GM13976 (cell line): ENCODE data around the gene XNDC1N.

Source experiments
- DNase-seq: peaks from one replicate; pipeline ENCODE4 v3.0.0; 2012; ENCODE audit warnings: low spot score
- in situ Hi-C: fragments of 300-500 bp; cut with MboI; formaldehyde crosslinking; loops from one replicate; pipeline ENCODE4 v1.12.0; 2022; ENCODE audit warnings: low sequenced_read_pairs, mixed read lengths, inconsistent platforms; ENCODE audit not compliant: unreplicated experiment
- TF ChIP-seq, protein P1 (sequence below): IDR thresholded peaks from 2 replicates; pipeline ENCODE4 v1.5.1; 2012; ENCODE audit warnings: borderline replicate concordance, mild to moderate bottlenecking; ENCODE audit not compliant: insufficient read depth; ENCODE audit errors: extremely low read depth, missing control alignments, control extremely low read depth

XNDC1N gene

DNA sequence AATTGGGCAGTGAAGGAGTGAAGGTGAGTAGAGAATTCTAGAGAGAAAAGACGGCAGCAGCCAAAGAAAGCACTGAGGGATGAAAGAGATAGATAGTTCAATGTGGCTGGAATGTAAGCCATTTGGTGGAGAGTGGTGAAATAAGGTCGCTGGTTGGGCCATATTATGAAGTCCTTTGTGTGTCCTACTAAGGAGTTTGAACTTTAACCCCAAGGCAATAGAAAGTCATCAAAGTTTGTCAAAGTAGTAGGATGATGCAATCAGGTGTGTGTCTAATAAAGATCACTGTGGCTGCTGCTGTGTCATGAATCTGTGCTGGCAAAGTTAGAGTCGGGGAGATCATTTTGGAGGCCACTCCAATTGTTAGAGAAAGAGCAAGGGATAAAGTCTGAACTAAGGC, 19.1 kb upstream of the XNDC1N start:
- no peak for DNase-seq
- in situ Hi-C loops, result no loop called here

DNA sequence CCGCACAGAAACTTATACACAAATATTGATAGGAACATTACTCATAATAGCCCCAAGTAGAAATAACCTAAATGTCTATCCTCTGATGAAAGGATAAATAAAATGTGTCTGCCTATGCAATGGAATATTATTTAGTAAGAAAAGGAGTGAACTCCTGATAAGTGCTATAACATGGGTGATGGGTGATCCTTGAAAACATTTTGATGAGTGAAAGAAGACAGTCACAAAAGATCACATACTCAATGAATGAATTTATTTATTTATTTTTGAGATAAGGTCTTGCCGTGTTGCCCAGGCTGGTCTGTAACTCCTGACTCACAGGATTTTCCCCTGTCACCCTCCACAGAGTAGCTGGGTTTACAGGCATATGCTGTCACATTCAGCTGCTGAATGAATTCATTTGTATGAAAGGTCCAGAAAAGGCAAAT, 17.8 kb upstream of the XNDC1N start:
- DNase-seq, result no peak

More for the DNA sequence above, 19.1 kb upstream of the XNDC1N start:
- TF ChIP-seq, protein P1, sequence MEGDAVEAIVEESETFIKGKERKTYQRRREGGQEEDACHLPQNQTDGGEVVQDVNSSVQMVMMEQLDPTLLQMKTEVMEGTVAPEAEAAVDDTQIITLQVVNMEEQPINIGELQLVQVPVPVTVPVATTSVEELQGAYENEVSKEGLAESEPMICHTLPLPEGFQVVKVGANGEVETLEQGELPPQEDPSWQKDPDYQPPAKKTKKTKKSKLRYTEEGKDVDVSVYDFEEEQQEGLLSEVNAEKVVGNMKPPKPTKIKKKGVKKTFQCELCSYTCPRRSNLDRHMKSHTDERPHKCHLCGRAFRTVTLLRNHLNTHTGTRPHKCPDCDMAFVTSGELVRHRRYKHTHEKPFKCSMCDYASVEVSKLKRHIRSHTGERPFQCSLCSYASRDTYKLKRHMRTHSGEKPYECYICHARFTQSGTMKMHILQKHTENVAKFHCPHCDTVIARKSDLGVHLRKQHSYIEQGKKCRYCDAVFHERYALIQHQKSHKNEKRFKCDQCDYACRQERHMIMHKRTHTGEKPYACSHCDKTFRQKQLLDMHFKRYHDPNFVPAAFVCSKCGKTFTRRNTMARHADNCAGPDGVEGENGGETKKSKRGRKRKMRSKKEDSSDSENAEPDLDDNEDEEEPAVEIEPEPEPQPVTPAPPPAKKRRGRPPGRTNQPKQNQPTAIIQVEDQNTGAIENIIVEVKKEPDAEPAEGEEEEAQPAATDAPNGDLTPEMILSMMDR, result no peak

DNA sequence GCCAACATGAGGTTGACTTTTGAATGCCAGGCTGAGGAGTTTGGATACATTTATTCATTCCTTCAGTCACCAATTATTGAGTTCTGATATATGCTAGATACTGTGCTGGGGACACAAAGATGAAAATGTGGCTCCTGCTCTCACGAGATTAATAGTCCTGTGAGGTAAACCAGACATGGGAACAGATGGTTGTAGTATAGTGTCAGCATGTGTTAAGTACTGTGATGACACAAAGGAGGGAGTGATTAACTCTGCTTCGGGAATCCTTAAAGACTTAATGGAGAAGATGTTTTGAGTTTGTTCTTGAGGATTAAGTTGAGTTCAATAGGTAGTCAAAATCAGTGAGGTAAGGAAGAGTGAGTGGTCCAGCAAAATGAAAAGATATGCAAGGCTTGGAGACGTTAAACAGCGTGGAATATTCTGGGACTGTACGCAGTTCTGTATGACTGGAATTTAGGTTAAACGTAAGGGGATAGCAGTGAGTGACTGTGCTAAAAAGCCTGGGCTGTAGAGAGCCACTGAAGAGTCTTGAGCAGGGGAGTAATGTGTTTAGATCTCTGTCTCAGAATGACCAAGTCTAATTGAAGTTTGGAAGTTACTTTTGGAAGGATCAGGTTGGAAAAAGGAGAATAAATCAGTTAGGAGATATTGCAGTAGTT, 12.3 kb upstream of the XNDC1N start:
- in situ Hi-C loops, result no loop called here
- TF ChIP-seq, protein P1, result no peak
- no peak for DNase-seq

More for the DNA sequence above, 17.8 kb upstream of the XNDC1N start:
- TF ChIP-seq, protein P1, result no peak
- in situ Hi-C loops, result no loop called here

DNA sequence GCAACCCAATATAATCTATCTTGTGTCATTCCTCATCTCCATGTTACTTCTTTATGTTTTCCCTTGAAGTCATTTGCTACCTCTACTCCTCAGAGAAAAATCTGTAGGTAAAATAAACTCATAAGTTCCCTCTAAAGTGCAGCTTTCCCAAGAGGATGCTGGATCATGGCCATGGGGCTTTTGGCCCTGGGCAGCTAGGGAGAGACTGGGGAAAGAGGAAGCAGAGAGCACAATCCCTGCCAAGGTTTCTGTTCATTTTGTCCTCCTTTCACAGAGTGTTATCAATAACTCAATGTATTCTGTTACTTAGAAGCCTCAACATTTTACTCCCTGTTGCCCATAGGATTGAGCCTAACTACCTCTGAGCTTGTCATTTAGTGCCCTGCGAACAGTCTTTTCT, 9.4 kb upstream of the XNDC1N start:
- DNase-seq, result no peak
- in situ Hi-C loops, result no loop called here

GRCh38 chr11:71936825-71937224, 8.4 kb upstream of the XNDC1N start:
- in situ Hi-C loops, result no loop called here
- TF ChIP-seq, protein P1, result no peak
- DNase-seq, result no peak

More for the DNA sequence above, 9.4 kb upstream of the XNDC1N start:
- TF ChIP-seq, protein P1, result no peak

DNA sequence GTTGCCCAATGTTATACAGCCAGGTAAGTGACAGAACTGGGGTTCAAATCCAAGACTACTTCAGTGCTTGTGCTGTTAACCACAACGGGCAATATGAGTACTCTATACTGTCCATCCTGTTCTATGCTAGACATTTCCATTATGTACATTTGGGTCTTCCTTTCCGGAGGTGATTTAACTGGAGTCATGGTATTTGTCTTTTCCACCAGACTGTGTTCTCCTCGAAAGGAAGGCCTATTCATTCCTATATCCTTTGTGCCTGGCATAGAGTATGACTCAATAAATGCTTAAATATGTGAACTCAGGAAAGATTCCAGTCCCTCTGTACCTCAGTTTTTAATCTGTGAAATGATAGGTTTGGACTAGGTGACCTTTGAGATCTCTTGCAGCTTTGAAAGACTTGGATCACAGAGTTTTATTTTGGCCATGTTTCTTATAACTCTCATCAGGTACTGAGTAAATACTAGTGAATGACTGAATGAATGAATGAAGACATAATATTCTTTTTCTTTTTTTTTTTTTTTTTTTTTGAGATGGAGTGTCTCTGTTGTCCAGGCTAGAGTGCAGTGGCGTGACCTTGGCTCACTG, 7.0 kb upstream of the XNDC1N start:
- in situ Hi-C loops, result no loop called here
- TF ChIP-seq, protein P1, result no peak
- no peak for DNase-seq
